ENCODE measurements around the gene ECHS1.
A peak's percentile ranks its signal among the peaks of the same experiment; 100 is the strongest.

ECHS1 gene

GRCh38 chr10:133373174-133374090 lies at the start of gene ECHS1:
TSS of gene ECHS1 (minus strand) at chr10:133373354. CDS start at chr10:133373333, 21 bp downstream.
- DNase-seq (ENCODE audit: low read depth): peak; percentile 85
- no peak for TF ChIP-seq CTCF (conservative IDR thresholded peaks at IDR 0.05; ENCODE audit: low read length)
- H3K4me3 ChIP-seq (ENCODE audit: low read length): peak within 1 kb of the TSS; percentile 78

GRCh38 chr10:133422223-133422806 lies 49.2 kb upstream of the ECHS1 start:
- no peak for DNase-seq (ENCODE audit: low read depth)
- no peak overlapping the region for H3K4me3 ChIP-seq (ENCODE audit: low read length)
- no peak for TF ChIP-seq CTCF (conservative IDR thresholded peaks at IDR 0.05; ENCODE audit: low read length)

GRCh38 chr10:133421336-133422222 lies 48.4 kb upstream of the ECHS1 start:
- H3K4me3 ChIP-seq (ENCODE audit: low read length): no peak overlapping the region
- DNase-seq (ENCODE audit: low read depth): no peak
- TF ChIP-seq CTCF (conservative IDR thresholded peaks at IDR 0.05; ENCODE audit: low read length): no peak

- no peak overlapping the region for H3K4me3 ChIP-seq (ENCODE audit: low read length)
- TF ChIP-seq CTCF (conservative IDR thresholded peaks at IDR 0.05; ENCODE audit: low read length): no peak
- DNase-seq (ENCODE audit: low read depth): no peak
Measured at GRCh38 chr10:133420579-133420978, 47.4 kb upstream of the ECHS1 start.

GRCh38 chr10:133420028-133420427 lies 46.9 kb upstream of the ECHS1 start:
- no peak for TF ChIP-seq CTCF (conservative IDR thresholded peaks at IDR 0.05; ENCODE audit: low read length)
- DNase-seq (ENCODE audit: low read depth): no peak
- H3K4me3 ChIP-seq (ENCODE audit: low read length): no peak overlapping the region

GRCh38 chr10:133419211-133419950 lies 46.2 kb upstream of the ECHS1 start:
- DNase-seq (ENCODE audit: low read depth): no peak
- TF ChIP-seq CTCF (conservative IDR thresholded peaks at IDR 0.05; ENCODE audit: low read length): no peak
- no peak overlapping the region for H3K4me3 ChIP-seq (ENCODE audit: low read length)

Data from AG10803 (cell line).